ENCODE results near the gene DGKZ.

DGKZ gene

GRCh38 chr11:46364791-46365190 lies 17.5 kb downstream of the DGKZ start:
- no peak overlapping the region for H3K4me2 ChIP-seq (ENCODE audit: low read length)
- no peak for TF ChIP-seq CTCF (IDR thresholded peaks at IDR 0.05)
- H3K4me3 ChIP-seq (ENCODE audit: low read depth, low read length): no peak overlapping the region
- no peaks in the 10 kb centered on the region for H3K9me3 ChIP-seq (ENCODE audit: control insufficient read depth, low read length)
- H3K36me3 ChIP-seq (ENCODE audit: control insufficient read depth, insufficient read depth, low read length): no peaks in the 10 kb centered on the region
- H3K4me1 ChIP-seq: peaks cover 25% of the 10 kb centered on the region
- no peaks in the 10 kb centered on the region for H3K27me3 ChIP-seq (ENCODE audit: control insufficient read depth, insufficient read depth, low read length)
- H3K27ac ChIP-seq: no peak overlapping the region
- H3K79me2 ChIP-seq: peaks cover 18% of the 10 kb centered on the region
- no peak overlapping the region for H3K9ac ChIP-seq
- no peak overlapping the region for H2AFZ ChIP-seq

- Histone ChIP-seq H3K4me2 (ENCODE audit: low read length) (no peak overlapping the region), H3K27ac (no peak overlapping the region), H2AFZ (no peak overlapping the region), H3K4me1 (peaks cover 20% of the 10 kb centered on the region), H3K4me3 (ENCODE audit: low read depth, low read length) (no peak overlapping the region), H3K9ac (no peak overlapping the region), H3K79me2 (peaks cover 15% of the 10 kb centered on the region), H3K27me3 (ENCODE audit: control insufficient read depth, insufficient read depth, low read length) (no peaks in the 10 kb centered on the region), H3K9me3 (ENCODE audit: control insufficient read depth, low read length) (no peaks in the 10 kb centered on the region), H3K36me3 (ENCODE audit: control insufficient read depth, insufficient read depth, low read length) (no peaks in the 10 kb centered on the region)
- TF ChIP-seq CTCF (IDR thresholded peaks at IDR 0.05): no peak
Measured at GRCh38 chr11:46366260-46366659, 19.0 kb downstream of the DGKZ start.

- H3K36me3 ChIP-seq (ENCODE audit: control insufficient read depth, insufficient read depth, low read length): no peaks in the 10 kb centered on the region
- H3K4me2 ChIP-seq (ENCODE audit: low read length): no peak overlapping the region
- no peaks in the 10 kb centered on the region for H3K27me3 ChIP-seq (ENCODE audit: control insufficient read depth, insufficient read depth, low read length)
- H3K9me3 ChIP-seq (ENCODE audit: control insufficient read depth, low read length): no peaks in the 10 kb centered on the region
- no peak for TF ChIP-seq CTCF (IDR thresholded peaks at IDR 0.05)
- no peak overlapping the region for H3K27ac ChIP-seq
- H3K4me1 ChIP-seq: peaks cover 20% of the 10 kb centered on the region
- no peak overlapping the region for H3K9ac ChIP-seq
- H3K4me3 ChIP-seq (ENCODE audit: low read depth, low read length): no peak overlapping the region
- H3K79me2 ChIP-seq: peaks cover 15% of the 10 kb centered on the region
- no peak overlapping the region for H2AFZ ChIP-seq
Measured at GRCh38 chr11:46366661-46367161, 19.4 kb downstream of the DGKZ start.

GRCh38 chr11:46367244-46367915 lies 20.1 kb downstream of the DGKZ start:
- Histone ChIP-seq H3K36me3 (ENCODE audit: control insufficient read depth, insufficient read depth, low read length) (no peaks in the 10 kb centered on the region), H3K9me3 (ENCODE audit: control insufficient read depth, low read length) (no peaks in the 10 kb centered on the region), H3K4me3 (ENCODE audit: low read depth, low read length) (no peak overlapping the region), H3K27me3 (ENCODE audit: control insufficient read depth, insufficient read depth, low read length) (no peaks in the 10 kb centered on the region), H3K4me1 (peaks cover 14% of the 10 kb centered on the region), H3K27ac (no peak overlapping the region), H3K9ac (no peak overlapping the region), H3K79me2 (peaks cover 11% of the 10 kb centered on the region), H3K4me2 (ENCODE audit: low read length) (no peak overlapping the region), H2AFZ (no peak overlapping the region)
- TF ChIP-seq CTCF (IDR thresholded peaks at IDR 0.05): peak; percentile 67

- Histone ChIP-seq H3K4me2 (ENCODE audit: low read length) (no peak overlapping the region), H3K79me2 (peaks cover 8% of the 10 kb centered on the region), H3K36me3 (ENCODE audit: control insufficient read depth, insufficient read depth, low read length) (no peaks in the 10 kb centered on the region), H3K27me3 (ENCODE audit: control insufficient read depth, insufficient read depth, low read length) (no peaks in the 10 kb centered on the region), H3K4me1 (peaks cover 8% of the 10 kb centered on the region), H3K9me3 (ENCODE audit: control insufficient read depth, low read length) (no peaks in the 10 kb centered on the region), H2AFZ (no peak overlapping the region), H3K27ac (no peak overlapping the region), H3K9ac (no peak overlapping the region), H3K4me3 (ENCODE audit: low read depth, low read length) (no peak overlapping the region)
- TF ChIP-seq CTCF (IDR thresholded peaks at IDR 0.05): no peak
Measured at GRCh38 chr11:46367916-46368267, 20.6 kb downstream of the DGKZ start.

Data from parathyroid adenoma (tissue), 2 donors.